ENCODE data around the gene TMEM17.

- TF ChIP-seq CTCF (IDR thresholded peaks at IDR 0.05) (no peak), EZH2 (IDR thresholded peaks at IDR 0.05) (no peak), EZH2phosphoT487 (IDR thresholded peaks at IDR 0.05) (no peak)
Observed at GRCh38 chr2:62505109-62505749, 766 bp downstream of the TMEM17 start.

Measured in neural progenitor cell (in vitro differentiated cells).